Naive thymus-derived CD8-positive, alpha-beta T cell (primary cell): ENCODE measurements around the gene SLC4A1. TPM values are rescaled to one million over a fixed set of nuclear protein-coding genes. Genes with fewer than 3 reads are reported as not detected.
A peak's percentile ranks its signal among the peaks of the same experiment; 100 is the strongest.

Experiments used
- ATAC-seq, 2 donors: fragments of 150-1000 bp; cut with Tn5 transposase in 1 of 2; sonication (Bioruptor Pico), chemical (Tn5 transposase) in 1 of 2; 1 replicate in 1 of 2; 2 replicates in 1 of 2; pipeline ENCODE4 v1.10.0; 2021; ENCODE audit warnings: mild to moderate bottlenecking in 2 of 2, moderate library complexity in 2 of 2
- POLR2A ChIA-PET: fragments of 350-600 bp; sonication (Branson Sonifier 250); formaldehyde crosslinking; loops from one replicate; lab custom pipeline; 2021; ENCODE audit warnings: antibody characterized with exemption; lab: Charles Lee
- DNase-seq, 10 donors: peaks; one replicate each; pipeline versions ENCODE4 v3.0.0 to v3.0.0-alpha.2; 2020 to 2022
- H3K27ac Mint-ChIP-seq, 10 donors: one replicate each; pipeline ENCODE4 v1.8.0; 2020 to 2022; ENCODE audit warnings: mild to moderate bottlenecking in 10 of 10, mixed read lengths in 10 of 10, moderate library complexity in 4 of 10, inconsistent platforms in 1 of 10
- H3K27me3 Mint-ChIP-seq, 5 donors: one replicate each; pipeline ENCODE4 v1.8.0; 2021 to 2022; ENCODE audit warnings: mixed read lengths in 5 of 5
- H3K36me3 Mint-ChIP-seq, 3 donors: one replicate each; pipeline ENCODE4 v1.8.0; 2020 to 2022; ENCODE audit warnings: mixed read lengths in 3 of 3, mild to moderate bottlenecking in 2 of 3, inconsistent platforms in 1 of 3
- H3K4me1 Mint-ChIP-seq, 4 donors: one replicate each; pipeline ENCODE4 v1.8.0; 2021 to 2022; ENCODE audit warnings: mixed read lengths in 4 of 4
- H3K4me3 Mint-ChIP-seq, 10 donors: one replicate each; pipeline ENCODE4 v1.8.0; 2020 to 2022; ENCODE audit warnings: mild to moderate bottlenecking in 10 of 10, mixed read lengths in 10 of 10, moderate library complexity in 6 of 10, inconsistent platforms in 1 of 10
- H3K9me3 Mint-ChIP-seq, 9 donors: one replicate each; pipeline ENCODE4 v1.8.0; 2020 to 2022; ENCODE audit warnings: mixed read lengths in 9 of 9, mild to moderate bottlenecking in 3 of 9, inconsistent platforms in 1 of 9, moderate library complexity in 1 of 9
- polyA plus RNA-seq, 3 donors: library from polyadenylated mRNA; unstranded; fragments of 300-500 nt; fragmentation: Illumina TruSeq; gene quantifications; one replicate each; pipeline ENCODE4 v1.2.3, GENCODE V29; 2021
- total RNA-seq, 8 experiments: library from RNA in 2 of 8; stranded (reverse) in 2 of 8; gene quantifications; one replicate each; pipeline ENCODE4 v1.2.3 and lab custom pipeline; 2021 to 2026

The SLC4A1 gene
- total and polyA plus RNA-seq, 5 experiments from 2014 or later = not detected

DNA sequence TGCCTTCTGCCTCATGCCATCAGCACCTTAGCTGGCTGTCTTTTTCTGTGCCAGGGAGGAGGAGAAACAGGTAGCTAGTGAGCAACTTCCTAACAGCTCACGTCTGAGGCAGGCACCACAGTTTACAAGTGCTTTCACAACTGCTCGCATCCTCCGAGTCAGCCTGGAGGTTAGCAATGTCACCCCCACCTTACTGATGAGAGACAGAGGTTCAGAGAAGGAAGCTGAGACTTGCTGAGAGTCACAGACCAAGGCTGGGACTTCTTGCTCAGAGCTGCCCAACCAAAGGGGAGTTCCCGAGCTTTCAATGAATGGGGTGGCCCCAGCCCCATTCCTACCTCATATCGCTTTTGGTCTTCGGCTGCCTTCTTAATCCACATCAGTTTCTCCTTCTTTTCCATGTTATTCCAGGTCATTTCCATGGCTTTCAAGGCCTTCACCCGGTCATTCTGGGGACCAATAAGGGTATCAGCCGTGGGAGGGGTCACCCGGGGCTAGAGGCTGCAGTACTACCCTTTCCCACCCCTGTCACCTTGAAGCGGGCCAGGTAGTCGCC, 58.1 kb downstream of the SLC4A1 start:
- Mint-ChIP-seq H3K4me1 (peaks cover 31 to 71% (median 58%) of the 10 kb centered on the region in 4 donors), H3K4me3 (peak overlapping the region in 9 of 10 donors; percentile 15 to 79 (median 55)), H3K36me3 (peaks cover 1 to 69% (median 16%) of the 10 kb centered on the region in 3 donors), H3K27me3 (no peaks in the 10 kb centered on the region), H3K9me3 (no peaks in the 10 kb centered on the region), H3K27ac (peak overlapping the region; percentile 26 to 93 (median 86))
- ATAC-seq (peak in 1 of 2 donors; percentile 11), DNase-seq (no peak)
- POLR2A ChIA-PET = interaction anchor here (0.6 to 20.4 kb wide), 17 partner anchors 9 to 849 kb away, joined by 3 to 445 read pairs (median 6); partner anchors contain the start of genes ATXN7L3, GRN, HDAC5 and SLC25A39

- no peaks in the 10 kb centered on the region for H3K9me3 Mint-ChIP-seq
- H3K4me3 Mint-ChIP-seq = no peak overlapping the region
- peak overlapping the region in 7 of 10 donors; percentile 36 to 83 (median 54) for H3K27ac Mint-ChIP-seq
- no peaks in the 10 kb centered on the region for H3K27me3 Mint-ChIP-seq
- no peak for ATAC-seq
- peaks cover 28 to 67% (median 51%) of the 10 kb centered on the region in 4 donors for H3K4me1 Mint-ChIP-seq
- no peak for DNase-seq
- H3K36me3 Mint-ChIP-seq = peaks cover 0 to 51% (median 5%) of the 10 kb centered on the region in 3 donors
- POLR2A ChIA-PET = interaction anchor here (1.0 to 20.4 kb wide), 4 partner anchors 10 to 113 kb away, joined by 3 to 445 read pairs (median 116); partner anchors contain the start of genes SLC25A39, TMUB2 and UBTF
Measured at GRCh38 chr17:44207743-44208142, 60.2 kb downstream of the SLC4A1 start.

- Mint-ChIP-seq H3K36me3 (peaks cover 0 to 51% (median 5%) of the 10 kb centered on the region in 3 donors), H3K4me3 (peak overlapping the region in 1 of 10 donors; percentile 24), H3K4me1 (peaks cover 31 to 69% (median 53%) of the 10 kb centered on the region in 4 donors), H3K9me3 (no peaks in the 10 kb centered on the region), H3K27ac (peak overlapping the region in 7 of 10 donors; percentile 40 to 77 (median 62)), H3K27me3 (no peaks in the 10 kb centered on the region)
- DNase-seq (no peak), ATAC-seq (no peak)
- POLR2A ChIA-PET = interaction anchor here (0.7 to 20.4 kb wide), 5 partner anchors 9 to 123 kb away, joined by 4 to 445 read pairs (median 8); partner anchors contain the start of genes SLC25A39 and UBTF
Measured at GRCh38 chr17:44207319-44207718, 60.6 kb downstream of the SLC4A1 start.

- Mint-ChIP-seq H3K4me3 (peak overlapping the region in 1 of 10 donors; percentile 26), H3K36me3 (peaks cover 0 to 48% (median 5%) of the 10 kb centered on the region in 3 donors), H3K27me3 (no peaks in the 10 kb centered on the region), H3K27ac (peak overlapping the region in 3 of 10 donors; percentile 3 to 45 (median 27)), H3K9me3 (no peaks in the 10 kb centered on the region), H3K4me1 (peaks cover 29 to 70% (median 51%) of the 10 kb centered on the region in 4 donors)
- DNase-seq = no peak
- ATAC-seq = no peak
- POLR2A ChIA-PET = interaction anchor here (0.7 to 20.4 kb wide), 7 partner anchors 9 to 138 kb away, joined by 4 to 445 read pairs (median 6); partner anchors contain the start of genes GRN, SLC25A39 and UBTF
Measured at GRCh38 chr17:44206825-44207155, 61.1 kb downstream of the SLC4A1 start.

DNA sequence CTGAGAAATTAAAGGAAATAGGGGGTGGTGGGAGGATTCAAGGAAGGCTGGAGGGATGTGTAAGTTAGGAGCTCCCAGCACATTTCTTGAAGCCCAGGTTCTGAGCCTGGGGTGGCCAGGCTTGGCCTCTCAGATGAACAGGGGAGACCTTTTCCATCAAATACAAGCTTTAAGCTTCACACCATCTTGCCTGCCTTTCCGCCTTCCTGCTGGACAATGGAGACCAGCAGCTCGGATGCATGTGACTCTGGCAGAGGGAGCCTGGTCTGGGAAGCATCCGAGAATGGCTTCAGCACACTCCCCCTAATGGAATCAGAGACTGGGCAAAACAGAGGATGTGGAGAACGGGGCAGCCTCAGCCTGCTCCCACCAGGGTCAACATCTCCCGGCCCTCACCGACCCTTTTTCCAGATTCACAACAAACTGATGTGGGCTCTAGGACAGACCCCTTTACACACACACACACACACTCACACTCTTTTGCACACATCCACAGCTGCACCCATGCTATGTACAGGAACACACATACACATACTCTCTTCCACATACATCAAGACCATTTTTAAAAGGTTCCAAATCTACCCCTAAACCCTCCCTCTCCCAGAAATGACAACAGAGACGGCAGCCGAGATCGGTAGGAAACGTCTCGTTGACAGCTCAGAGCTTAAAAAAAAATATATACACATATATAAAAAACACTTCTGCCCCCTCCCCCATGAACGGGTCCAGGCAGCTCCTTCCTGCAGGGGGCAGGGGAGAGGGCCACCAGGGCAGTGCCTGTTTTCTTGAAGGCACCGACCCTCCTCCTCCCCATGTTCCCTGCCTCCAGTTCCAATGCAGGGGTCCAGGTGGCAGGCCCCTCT, 61.7 kb downstream of the SLC4A1 start:
- Mint-ChIP-seq H3K27ac (peak overlapping the region in 9 of 10 donors; percentile 3 to 85 (median 68)), H3K4me1 (peaks cover 30 to 68% (median 50%) of the 10 kb centered on the region in 4 donors)
- DNase-seq = no peak

DNA sequence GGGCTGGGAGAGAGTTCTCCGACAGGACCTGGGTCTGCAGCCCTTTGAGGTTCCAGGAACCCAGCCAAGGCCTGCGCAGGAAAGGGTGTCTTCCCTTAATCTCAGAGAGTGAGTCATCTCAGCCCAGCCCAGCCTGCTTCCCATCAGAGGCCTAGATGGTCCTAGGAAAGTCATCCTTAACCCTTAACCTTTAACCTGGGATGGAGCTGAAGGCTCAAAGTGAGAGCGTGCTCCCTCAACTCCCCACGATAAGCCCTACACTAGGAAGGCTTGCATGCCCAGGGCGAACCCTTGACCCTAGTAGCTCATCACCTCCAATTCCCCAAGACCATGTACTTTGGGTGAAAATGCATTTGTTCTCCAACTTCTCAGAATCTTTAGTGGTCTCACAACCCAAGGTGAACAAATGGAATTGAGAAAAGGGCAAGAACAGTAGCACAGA, 63.5 kb downstream of the SLC4A1 start:
- ATAC-seq (no peak), DNase-seq (no peak)
- Mint-ChIP-seq H3K27me3 (no peaks in the 10 kb centered on the region), H3K4me1 (peaks cover 35 to 63% (median 46%) of the 10 kb centered on the region in 4 donors), H3K9me3 (no peaks in the 10 kb centered on the region), H3K36me3 (peaks cover 0 to 34% (median 2%) of the 10 kb centered on the region in 3 donors), H3K27ac (peak overlapping the region in 4 of 10 donors; percentile 29 to 94 (median 60)), H3K4me3 (no peak overlapping the region)
- POLR2A ChIA-PET = interaction anchor here (0.5 to 11.1 kb wide), 6 partner anchors 12 to 149 kb away, joined by 3 to 367 read pairs (median 5); partner anchors contain the start of gene UBTF

More for the DNA sequence above, 61.7 kb downstream of the SLC4A1 start:
- Mint-ChIP-seq H3K4me3 (peak overlapping the region in 1 of 10 donors; percentile 26), H3K9me3 (no peaks in the 10 kb centered on the region), H3K27me3 (no peaks in the 10 kb centered on the region), H3K36me3 (peaks cover 0 to 45% (median 5%) of the 10 kb centered on the region in 3 donors)
- POLR2A ChIA-PET = interaction anchor here (0.6 to 20.4 kb wide), 8 partner anchors 8 to 1257 kb away, joined by 3 to 445 read pairs (median 6); partner anchors contain the start of genes GRN, SLC25A39 and UBTF
- no peak for ATAC-seq

GRCh38 chr17:44203731-44204440, 64.0 kb downstream of the SLC4A1 start:
- Mint-ChIP-seq H3K9me3 (no peaks in the 10 kb centered on the region), H3K27me3 (no peaks in the 10 kb centered on the region), H3K36me3 (peaks cover 0 to 30% (median 2%) of the 10 kb centered on the region in 3 donors), H3K27ac (peak overlapping the region; percentile 18 to 94 (median 82)), H3K4me1 (peaks cover 35 to 59% (median 45%) of the 10 kb centered on the region in 4 donors), H3K4me3 (peak overlapping the region in 6 of 10 donors; percentile 1 to 50 (median 8))
- DNase-seq = peak in 7 of 10 donors; percentile 46 to 73 (median 56)
- ATAC-seq = no peak
- POLR2A ChIA-PET = interaction anchor here (0.6 to 11.1 kb wide), 8 partner anchors 11 to 150 kb away, joined by 3 to 367 read pairs (median 6); partner anchors contain the start of genes TMUB2 and UBTF

DNA sequence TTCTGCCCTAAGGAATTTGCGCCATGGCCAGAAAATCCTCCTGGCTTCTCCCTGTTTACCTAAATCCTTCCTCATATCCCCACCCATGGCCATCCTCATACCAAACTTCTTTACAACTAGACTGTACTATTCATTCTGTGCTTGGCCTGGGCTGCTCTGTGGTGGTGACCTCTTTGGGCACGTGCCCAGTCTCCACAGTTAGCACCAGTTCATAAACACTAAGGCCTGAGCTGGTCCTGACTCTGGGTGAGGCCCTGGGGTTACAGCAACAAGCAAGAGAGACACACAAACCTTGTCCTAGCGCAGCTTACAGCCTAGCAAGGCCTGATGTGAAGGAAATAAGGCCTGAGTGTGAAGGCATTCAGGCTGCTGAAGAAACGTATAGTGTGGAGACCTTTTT, 65.2 kb downstream of the SLC4A1 start:
- Mint-ChIP-seq H3K36me3 (peaks cover 0 to 24% (median 0%) of the 10 kb centered on the region in 3 donors), H3K4me3 (peak overlapping the region in 5 of 10 donors; percentile 13 to 53 (median 45)), H3K9me3 (no peaks in the 10 kb centered on the region), H3K27me3 (no peaks in the 10 kb centered on the region), H3K27ac (peak overlapping the region in 7 of 10 donors; percentile 12 to 94 (median 63)), H3K4me1 (peaks cover 38 to 59% (median 48%) of the 10 kb centered on the region in 4 donors)
- POLR2A ChIA-PET = interaction anchor here (1.7 to 11.1 kb wide), 3 partner anchors 14 to 124 kb away, joined by 6 to 367 read pairs (median 111); partner anchors contain the start of genes TMUB2 and UBTF
- ATAC-seq (no peak), DNase-seq (no peak)

GRCh38 chr17:44200478-44201155, 67.3 kb downstream of the SLC4A1 start:
- peak overlapping the region; percentile 83 to 99 (median 94) for H3K27ac Mint-ChIP-seq
- peaks cover 39 to 60% (median 49%) of the 10 kb centered on the region in 4 donors for H3K4me1 Mint-ChIP-seq
- DNase-seq = no peak
- no peaks in the 10 kb centered on the region for H3K27me3 Mint-ChIP-seq
- peak overlapping the region; percentile 82 to 91 (median 89) for H3K4me3 Mint-ChIP-seq
- H3K36me3 Mint-ChIP-seq = peaks cover 0 to 23% (median 2%) of the 10 kb centered on the region in 3 donors
- POLR2A ChIA-PET = interaction anchor here (1.2 to 11.1 kb wide), 7 partner anchors 14 to 126 kb away, joined by 3 to 367 read pairs (median 4); partner anchors contain the start of genes HDAC5, SLC25A39, TMUB2 and UBTF
- H3K9me3 Mint-ChIP-seq = no peaks in the 10 kb centered on the region
- ATAC-seq = no peak

GRCh38 chr17:44199553-44200477, 68.1 kb downstream of the SLC4A1 start, which contains the start of gene ATXN7L3:
ATXN7L3 (minus strand) TSS chr17:44199884; CDS start chr17:44198070, 1,814 bp downstream.
- Mint-ChIP-seq H3K36me3 (peaks cover 0 to 31% (median 2%) of the 10 kb centered on the region in 3 donors), H3K4me3 (peak within 1 kb of the TSS; percentile 85 to 96 (median 90)), H3K27ac (peak within 1 kb of the TSS; percentile 86 to 99 (median 95)), H3K9me3 (no peaks in the 10 kb centered on the region), H3K27me3 (no peaks in the 10 kb centered on the region), H3K4me1 (peaks cover 39 to 59% (median 48%) of the 10 kb centered on the region in 4 donors)
- POLR2A ChIA-PET = interaction anchor here (1.0 to 11.1 kb wide), 8 partner anchors 13 to 304 kb away, joined by 3 to 367 read pairs (median 6); partner anchors contain the start of genes GPATCH8, HDAC5, SLC25A39 and TMUB2
- ATAC-seq (peak; percentile 77 to 81), DNase-seq (peak; percentile 91 to 100 (median 98))
